Ovary (tissue), 3 donors: Measurements from ENCODE around the gene ATP8B4.

Experiments used
- EP300 ChIP-seq: sonication (generic); formaldehyde crosslinking; IDR thresholded peaks from one replicate; pipeline ENCODE4 v1.6.1; 2017; ENCODE audit warnings: antibody characterized with exemption
- POLR2A ChIP-seq: fragments of 450-650 bp; IDR thresholded peaks from one replicate; pipeline ENCODE4 v1.6.1; 2017; ENCODE audit warnings: antibody characterized with exemption, mild to moderate bottlenecking, moderate library complexity
- TF ChIP-seq, protein P1 (sequence below), 3 donors: fragments of 450-650 bp in 2 of 3; fragments of 200-600 bp in 1 of 3; IDR thresholded peaks; one replicate each; pipeline versions ENCODE4 v1.5.1 to v1.8.0; 2016 to 2022; ENCODE audit warnings: antibody characterized with exemption in 3 of 3, mild to moderate bottlenecking in 1 of 3
- donor health status: DM: no; HTN: no; CAD: no.

DNA sequence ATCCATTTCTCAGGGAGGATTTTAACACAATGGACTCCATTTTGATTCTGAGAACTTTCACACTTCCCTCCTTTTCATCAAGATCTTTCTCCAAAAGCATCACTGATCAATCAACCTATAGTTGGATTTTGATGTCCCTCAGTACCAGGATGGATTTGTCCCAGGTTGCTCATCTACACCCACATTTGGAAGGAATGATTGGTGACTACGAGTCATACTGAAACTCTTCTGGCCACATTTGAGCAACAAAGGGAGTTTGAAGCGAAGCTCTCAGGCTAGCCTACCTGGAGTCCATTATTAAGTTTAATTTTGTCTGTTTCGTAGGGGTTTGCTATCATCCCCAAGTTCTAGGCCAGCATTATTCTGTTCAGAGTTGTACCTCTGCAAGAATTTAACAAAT lies 31.3 kb upstream of the ATP8B4 start:
- TF ChIP-seq POLR2A (no peak), EP300 (no peak)
- TF ChIP-seq, protein P1, sequence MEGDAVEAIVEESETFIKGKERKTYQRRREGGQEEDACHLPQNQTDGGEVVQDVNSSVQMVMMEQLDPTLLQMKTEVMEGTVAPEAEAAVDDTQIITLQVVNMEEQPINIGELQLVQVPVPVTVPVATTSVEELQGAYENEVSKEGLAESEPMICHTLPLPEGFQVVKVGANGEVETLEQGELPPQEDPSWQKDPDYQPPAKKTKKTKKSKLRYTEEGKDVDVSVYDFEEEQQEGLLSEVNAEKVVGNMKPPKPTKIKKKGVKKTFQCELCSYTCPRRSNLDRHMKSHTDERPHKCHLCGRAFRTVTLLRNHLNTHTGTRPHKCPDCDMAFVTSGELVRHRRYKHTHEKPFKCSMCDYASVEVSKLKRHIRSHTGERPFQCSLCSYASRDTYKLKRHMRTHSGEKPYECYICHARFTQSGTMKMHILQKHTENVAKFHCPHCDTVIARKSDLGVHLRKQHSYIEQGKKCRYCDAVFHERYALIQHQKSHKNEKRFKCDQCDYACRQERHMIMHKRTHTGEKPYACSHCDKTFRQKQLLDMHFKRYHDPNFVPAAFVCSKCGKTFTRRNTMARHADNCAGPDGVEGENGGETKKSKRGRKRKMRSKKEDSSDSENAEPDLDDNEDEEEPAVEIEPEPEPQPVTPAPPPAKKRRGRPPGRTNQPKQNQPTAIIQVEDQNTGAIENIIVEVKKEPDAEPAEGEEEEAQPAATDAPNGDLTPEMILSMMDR (IDR thresholded peaks at IDR 0.05), result no peak
